Activated B cell treated with CpG ODN at 0.5 μM for 24 hours (primary cell): ENCODE data around the gene FGF1. TPM values are rescaled to one million over a fixed set of nuclear protein-coding genes. Genes with fewer than 3 reads are reported as not detected.

Experiments
- ATAC-seq: fragments of 200-7000 bp; cut with Tn5 transposase; one replicate; pipeline ENCODE4 v1.10.0; 2021; ENCODE audit warnings: low read depth, mild to moderate bottlenecking, moderate library complexity
- CTCF ChIA-PET: fragments of 350-600 bp; sonication (Branson Sonifier 250); formaldehyde crosslinking; loops from one replicate; lab custom pipeline; 2021; ENCODE audit warnings: antibody characterized with exemption; lab: Charles Lee
- POLR2A ChIA-PET: fragments of 350-600 bp; sonication (Branson Sonifier 250); formaldehyde crosslinking; loops from one replicate; lab custom pipeline; 2021; ENCODE audit warnings: antibody characterized with exemption; lab: Charles Lee
- DNase-seq: peaks from one replicate; pipeline ENCODE4 v3.0.0; 2022
- H3K27ac Mint-ChIP-seq: one replicate; pipeline ENCODE4 v1.8.0; 2020; ENCODE audit warnings: mixed read lengths
- H3K27me3 Mint-ChIP-seq: one replicate; pipeline ENCODE4 v1.8.0; 2021; ENCODE audit warnings: mixed read lengths
- H3K36me3 Mint-ChIP-seq: one replicate; pipeline ENCODE4 v1.8.0; 2021; ENCODE audit warnings: low read depth, mixed read lengths
- H3K4me1 Mint-ChIP-seq: one replicate; pipeline ENCODE4 v1.8.0; 2021; ENCODE audit warnings: mixed read lengths
- H3K4me3 Mint-ChIP-seq: one replicate; pipeline ENCODE4 v1.8.0; 2020; ENCODE audit warnings: mild to moderate bottlenecking, mixed read lengths
- H3K9me3 Mint-ChIP-seq: one replicate; pipeline ENCODE4 v1.8.0; 2020; ENCODE audit warnings: mixed read lengths
- CTCF ChIP-seq: fragments of 200-600 bp; IDR thresholded peaks from one replicate; pipeline ENCODE4 v1.8.0; 2022; ENCODE audit warnings: antibody characterized with exemption, mild to moderate bottlenecking
- intact Hi-C: fragments of 100-400 bp; cut with micrococcal nuclease; formaldehyde crosslinking; loops from one replicate; pipeline ENCODE4 v1.15.1; 2024
- total RNA-seq: library from RNA; stranded (reverse); gene quantifications from 2 replicates; pipeline ENCODE4 v1.2.3, GENCODE V29; 2022

The FGF1 gene
- total RNA-seq, 1 donor from 2014 or later = not detected

- Mint-ChIP-seq H3K27ac (no peak overlapping the region), H3K9me3 (no peaks in the 10 kb centered on the region), H3K27me3 (peaks cover 22% of the 10 kb centered on the region), H3K4me1 (no peaks in the 10 kb centered on the region), H3K4me3 (no peak overlapping the region), H3K36me3 (no peaks in the 10 kb centered on the region)
- POLR2A ChIA-PET = interaction anchor here (1.2 kb wide), 1 partner anchor 10 kb away, joined by 3 read pairs; no protein-coding TSS in a partner anchor
- no peak for DNase-seq
- TF ChIP-seq CTCF = no peak
- intact Hi-C loops = no loop called here
- CTCF ChIA-PET = no interaction called here
- no peak for ATAC-seq
These were observed 37.0 kb upstream of the FGF1 start for GRCh38 chr5:142722896-142723295.

GRCh38 chr5:142722146-142722545, 36.3 kb upstream of the FGF1 start:
- H3K27ac Mint-ChIP-seq = no peak overlapping the region
- TF ChIP-seq CTCF = no peak
- H3K36me3 Mint-ChIP-seq = no peaks in the 10 kb centered on the region
- no peaks in the 10 kb centered on the region for H3K9me3 Mint-ChIP-seq
- H3K27me3 Mint-ChIP-seq = peaks cover 26% of the 10 kb centered on the region
- ChIA-PET CTCF (interaction anchor here (1.0 to 2.3 kb wide), 4 partner anchors 9 to 167 kb away, joined by 3 to 7 read pairs (median 6); no protein-coding TSS in a partner anchor), POLR2A (no interaction called here)
- intact Hi-C loops = no loop called here
- H3K4me1 Mint-ChIP-seq = no peaks in the 10 kb centered on the region
- no peak for ATAC-seq
- DNase-seq = no peak
- H3K4me3 Mint-ChIP-seq = no peak overlapping the region

- Mint-ChIP-seq H3K27ac (no peak overlapping the region), H3K4me1 (no peaks in the 10 kb centered on the region)
- POLR2A ChIA-PET = no interaction called here
These were observed 34.9 kb upstream of the FGF1 start for GRCh38 chr5:142720641-142721271.

GRCh38 chr5:142719836-142720370, 34.0 kb upstream of the FGF1 start:
- peaks cover 29% of the 10 kb centered on the region for H3K27me3 Mint-ChIP-seq
- no peak for TF ChIP-seq CTCF
- DNase-seq (no peak), ATAC-seq (no peak)
- ChIA-PET CTCF (interaction anchor here (1.0 to 2.3 kb wide), 2 partner anchors 29 to 169 kb away, joined by 5 to 7 read pairs; no protein-coding TSS in a partner anchor), POLR2A (no interaction called here)
- H3K9me3 Mint-ChIP-seq = no peaks in the 10 kb centered on the region
- no peaks in the 10 kb centered on the region for H3K4me1 Mint-ChIP-seq
- H3K36me3 Mint-ChIP-seq = no peaks in the 10 kb centered on the region
- no peak overlapping the region for H3K4me3 Mint-ChIP-seq
- no peak overlapping the region for H3K27ac Mint-ChIP-seq
- intact Hi-C loops = no loop called here

More at GRCh38 chr5:142720641-142721271, 34.9 kb upstream of the FGF1 start:
- intact Hi-C loops = no loop called here
- no peaks in the 10 kb centered on the region for H3K9me3 Mint-ChIP-seq
- no peak for TF ChIP-seq CTCF
- CTCF ChIA-PET = interaction anchor here (1.0 to 2.3 kb wide), 4 partner anchors 7 to 168 kb away, joined by 4 to 7 read pairs (median 6); no protein-coding TSS in a partner anchor
- no peak for DNase-seq
- no peak for ATAC-seq
- peaks cover 29% of the 10 kb centered on the region for H3K27me3 Mint-ChIP-seq
- H3K36me3 Mint-ChIP-seq = no peaks in the 10 kb centered on the region
- H3K4me3 Mint-ChIP-seq = no peak overlapping the region

GRCh38 chr5:142717582-142718215, 31.8 kb upstream of the FGF1 start:
- TF ChIP-seq CTCF = no peak
- no peaks in the 10 kb centered on the region for H3K36me3 Mint-ChIP-seq
- POLR2A ChIA-PET = no interaction called here
- ATAC-seq (no peak), DNase-seq (no peak)
- intact Hi-C loops = loop anchor here (1.0 kb wide), 1 partner anchor 150 kb away; no protein-coding TSS in a partner anchor
- H3K27me3 Mint-ChIP-seq = peaks cover 19% of the 10 kb centered on the region
- no peaks in the 10 kb centered on the region for H3K9me3 Mint-ChIP-seq
- H3K4me1 Mint-ChIP-seq = peaks cover 10% of the 10 kb centered on the region
- CTCF ChIA-PET = interaction anchor here (1.2 to 3.3 kb wide), 8 partner anchors 10 to 171 kb away, joined by 3 to 13 read pairs (median 5); no protein-coding TSS in a partner anchor
- no peak overlapping the region for H3K4me3 Mint-ChIP-seq
- H3K27ac Mint-ChIP-seq = no peak overlapping the region
